ENCODE measurements around the gene ZFYVE9. TPM values are rescaled to one million over a fixed set of nuclear protein-coding genes. Genes with fewer than 3 reads are reported as not detected.

Gene ZFYVE9
- total RNA-seq, 1 experiment from 2014 or later, result 28.4 TPM

DNA sequence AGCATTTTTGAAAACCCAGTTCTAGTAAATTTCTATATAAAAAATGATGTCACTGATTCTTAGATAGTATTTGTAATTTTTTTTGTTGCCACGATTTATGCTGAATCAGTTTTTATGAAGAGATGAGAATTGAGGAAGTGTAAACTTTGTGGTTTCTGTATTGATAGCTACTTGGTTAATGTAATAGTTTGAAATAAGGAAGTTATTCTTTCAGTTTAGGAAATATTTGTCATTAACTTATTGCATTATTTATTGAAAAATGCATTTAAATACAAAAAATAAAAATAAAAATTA lies 97.8 kb downstream of the ZFYVE9 start:
- 100% methylated on average over 1 of the region's 1 CpG for WGBS (ENCODE audit: extremely low coverage, insufficient read length, low lambda C conversion rate)
- Histone ChIP-seq H3K4me1 (ENCODE audit: insufficient read depth, low read length) (no peaks in the 10 kb centered on the region), H2BK15ac (ENCODE audit: low read depth, low read length) (no peak overlapping the region), H3K79me1 (ENCODE audit: insufficient read depth, low read depth, low read length, poor library complexity, severe bottlenecking) (no peaks in the 10 kb centered on the region), H2AFZ (ENCODE audit: low read length) (no peak overlapping the region), H3K27ac (ENCODE audit: insufficient read length, low read depth, low read length) (no peak overlapping the region), H2BK120ac (ENCODE audit: low read depth, low read length, poor library complexity, severe bottlenecking) (no peak overlapping the region), H3K56ac (ENCODE audit: insufficient read length, low read depth, low read length) (no peak overlapping the region), H4K5ac (ENCODE audit: insufficient read length, low read depth, low read length) (no peak overlapping the region), H3K79me2 (ENCODE audit: insufficient read depth, low read length) (no peaks in the 10 kb centered on the region), H3K23me2 (ENCODE audit: insufficient read length, low read depth, low read length, poor library complexity, severe bottlenecking) (no peaks in the 10 kb centered on the region), H3K9me3 (ENCODE audit: control insufficient read depth, low read depth, low read length) (no peaks in the 10 kb centered on the region), H4K91ac (ENCODE audit: insufficient read length, low read depth, low read length) (no peak overlapping the region), H3K18ac (ENCODE audit: insufficient read length, low read depth, low read length) (no peak overlapping the region), H3K4ac (ENCODE audit: low read depth, low read length) (no peak overlapping the region), H3K4me2 (ENCODE audit: insufficient read depth, insufficient read length, low read length) (no peak overlapping the region), H3K9ac (ENCODE audit: extremely low read depth, insufficient read length, low read length) (no peak overlapping the region), H4K8ac (replicated peaks; ENCODE audit: insufficient read length, low read depth, low read length) (no peak overlapping the region), H4K20me1 (ENCODE audit: control insufficient read depth, insufficient read depth, insufficient read length) (no peaks in the 10 kb centered on the region), H3K14ac (ENCODE audit: insufficient read depth, low read length) (no peak overlapping the region), H2AK5ac (ENCODE audit: insufficient read length, low read length) (no peak overlapping the region), H3K27me3 (ENCODE audit: insufficient read depth, low read length) (no peaks in the 10 kb centered on the region), H2BK12ac (ENCODE audit: insufficient read length, low read depth, low read length) (no peak overlapping the region), H3K23ac (ENCODE audit: insufficient read length, low read depth, low read length) (no peak overlapping the region), H2BK5ac (ENCODE audit: insufficient read length, low read length) (no peak overlapping the region), H2BK20ac (ENCODE audit: low read depth, low read length, poor library complexity, severe bottlenecking) (no peak overlapping the region), H3T11ph (ENCODE audit: low read length) (no peak overlapping the region)
- Mint-ChIP-seq H3K27me3 (ENCODE audit: low read depth) (no peaks in the 10 kb centered on the region), H3K4me3 (no peak overlapping the region), H3K27ac (no peak overlapping the region), H3K36me3 (ENCODE audit: insufficient read depth in 1 of 3, low read depth in 3 of 3) (no peaks in the 10 kb centered on the region), H3K9me3 (no peaks in the 10 kb centered on the region), H3K4me1 (no peaks in the 10 kb centered on the region)
- DNase-seq, result no peak
- TF ChIP-seq, protein P1, sequence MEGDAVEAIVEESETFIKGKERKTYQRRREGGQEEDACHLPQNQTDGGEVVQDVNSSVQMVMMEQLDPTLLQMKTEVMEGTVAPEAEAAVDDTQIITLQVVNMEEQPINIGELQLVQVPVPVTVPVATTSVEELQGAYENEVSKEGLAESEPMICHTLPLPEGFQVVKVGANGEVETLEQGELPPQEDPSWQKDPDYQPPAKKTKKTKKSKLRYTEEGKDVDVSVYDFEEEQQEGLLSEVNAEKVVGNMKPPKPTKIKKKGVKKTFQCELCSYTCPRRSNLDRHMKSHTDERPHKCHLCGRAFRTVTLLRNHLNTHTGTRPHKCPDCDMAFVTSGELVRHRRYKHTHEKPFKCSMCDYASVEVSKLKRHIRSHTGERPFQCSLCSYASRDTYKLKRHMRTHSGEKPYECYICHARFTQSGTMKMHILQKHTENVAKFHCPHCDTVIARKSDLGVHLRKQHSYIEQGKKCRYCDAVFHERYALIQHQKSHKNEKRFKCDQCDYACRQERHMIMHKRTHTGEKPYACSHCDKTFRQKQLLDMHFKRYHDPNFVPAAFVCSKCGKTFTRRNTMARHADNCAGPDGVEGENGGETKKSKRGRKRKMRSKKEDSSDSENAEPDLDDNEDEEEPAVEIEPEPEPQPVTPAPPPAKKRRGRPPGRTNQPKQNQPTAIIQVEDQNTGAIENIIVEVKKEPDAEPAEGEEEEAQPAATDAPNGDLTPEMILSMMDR (conservative IDR thresholded peaks at IDR 0.05), result no peak
